ENCODE data around the gene SPRYD7. TPM values are rescaled to one million over a fixed set of nuclear protein-coding genes. Genes with fewer than 3 reads are reported as not detected.

Gene SPRYD7
- total and polyA plus RNA-seq, 2 donors (not counting 1 experiment from before 2014, with no cell fraction given) = 1.9 to 4.5 TPM

- Histone ChIP-seq H3K27ac (ENCODE audit: low read length in 2 of 2) (no peak overlapping the region), H3K4me1 (ENCODE audit: control insufficient read depth in 2 of 2, insufficient read depth in 2 of 2, low read length in 2 of 2) (no peaks in the 10 kb centered on the region), H3K4me3 (ENCODE audit: control extremely low read depth in 1 of 5, extremely low read depth in 1 of 5, insufficient read depth in 1 of 5, low read depth in 2 of 5, low read length in 4 of 5) (no peak overlapping the region), H4K20me1 (ENCODE audit: control insufficient read depth, insufficient read depth, low read length, poor library complexity, severe bottlenecking) (no peaks in the 10 kb centered on the region), H3K27me3 (replicated peaks in 1 of 4; ENCODE audit: control extremely low read depth in 1 of 4, control insufficient read depth in 3 of 4, insufficient read depth in 4 of 4, low read length in 3 of 4) (no peaks in the 10 kb centered on the region), H2AFZ (ENCODE audit: insufficient read depth, low read depth, low read length, poor library complexity, severe bottlenecking) (no peak overlapping the region), H3K9me3 (ENCODE audit: control extremely low read depth in 1 of 3, control insufficient read depth in 2 of 3, insufficient read depth in 1 of 3, low read length in 2 of 3) (no peaks in the 10 kb centered on the region), H3K36me3 (replicated peaks in 1 of 2; ENCODE audit: control extremely low read depth in 1 of 2, control insufficient read depth in 1 of 2, extremely low read depth in 1 of 2, insufficient read depth in 2 of 2, low read length in 1 of 2) (no peaks in the 10 kb centered on the region), H3K79me2 (ENCODE audit: control insufficient read depth, insufficient read depth, low read length) (no peaks in the 10 kb centered on the region), H3K9ac (ENCODE audit: low read length) (no peak overlapping the region), H3K4me2 (replicated peaks; ENCODE audit: low read depth, low read length, poor library complexity, severe bottlenecking) (no peak overlapping the region)
- H3K9me3 Mint-ChIP-seq (ENCODE audit: insufficient read depth) = no peaks in the 10 kb centered on the region
- H3K27me3 Mint-ChIP-seq = no peaks in the 10 kb centered on the region
- H3K27ac Mint-ChIP-seq = no peak overlapping the region
- WGBS (ENCODE audit: insufficient coverage) = 85% methylated on average over 4 of the region's 5 CpGs
- no peaks in the 10 kb centered on the region for H3K4me1 Mint-ChIP-seq
- TF ChIP-seq CTCF (IDR thresholded peaks at IDR 0.05) (no peak), EZH2 (IDR thresholded peaks at IDR 0.05; ENCODE audit: borderline replicate concordance, insufficient read depth, low read depth, low read length, poor library complexity, severe bottlenecking) (no peak)
- no peak overlapping the region for H3K4me3 Mint-ChIP-seq
- POLR2A ChIA-PET = no interaction called here
- ATAC-seq (ENCODE audit: low read depth) (no peak), DNase-seq (no peak)
- intact Hi-C loops (cut with micrococcal nuclease) = no loop called here
- CTCF ChIA-PET = interaction anchor here (0.7 to 1.5 kb wide), 5 partner anchors 28 to 1161 kb away, joined by 3 to 5 read pairs (median 3); partner anchors contain the start of gene SPRYD7
These were observed 27.5 kb downstream of the SPRYD7 start for GRCh38 chr13:49908637-49909036.

DNA sequence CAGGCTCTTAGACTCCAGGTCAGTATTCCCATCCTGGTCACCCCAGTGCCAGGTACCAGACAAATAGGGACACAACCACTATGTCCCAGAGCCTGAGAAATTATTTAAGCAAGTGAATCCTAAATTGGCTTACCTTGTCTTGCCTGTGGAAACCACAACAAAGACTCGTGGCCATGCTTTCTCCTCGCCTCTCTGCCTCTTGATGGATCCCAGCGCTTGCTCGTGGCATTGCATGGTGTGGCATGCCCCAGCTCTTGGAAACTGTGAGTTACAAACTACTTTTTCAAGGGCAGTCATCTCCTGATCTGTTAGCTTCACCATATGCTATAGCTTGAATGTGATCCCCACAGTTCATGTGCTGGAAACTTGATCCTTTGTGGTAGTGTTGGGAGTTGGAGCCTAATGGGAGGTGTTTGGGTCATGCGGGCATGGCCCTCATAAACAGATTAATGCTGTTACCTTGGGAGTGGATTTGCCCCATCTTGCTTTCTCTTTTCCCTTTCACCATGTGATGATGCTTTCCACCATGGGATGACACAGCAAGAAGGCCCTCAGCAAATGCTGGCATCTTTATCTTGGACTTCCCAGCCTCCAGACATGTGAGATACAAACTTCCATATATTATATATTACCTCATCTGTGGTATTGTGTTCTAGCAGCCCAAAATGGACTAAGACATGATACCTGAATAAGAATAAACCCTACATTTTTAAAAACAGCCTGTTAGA, 31.2 kb downstream of the SPRYD7 start:
- no peaks in the 10 kb centered on the region for H3K9me3 ChIP-seq (ENCODE audit: control extremely low read depth in 1 of 3, control insufficient read depth in 2 of 3, insufficient read depth in 1 of 3, low read length in 2 of 3)
- no peaks in the 10 kb centered on the region for H3K27me3 ChIP-seq (replicated peaks in 1 of 4; ENCODE audit: control extremely low read depth in 1 of 4, control insufficient read depth in 3 of 4, insufficient read depth in 4 of 4, low read length in 3 of 4)
- no peak overlapping the region for H3K27ac Mint-ChIP-seq
- ChIA-PET CTCF (no interaction called here), POLR2A (no interaction called here)
- no peak overlapping the region for H2AFZ ChIP-seq (ENCODE audit: insufficient read depth, low read depth, low read length, poor library complexity, severe bottlenecking)
- TF ChIP-seq CTCF (IDR thresholded peaks at IDR 0.05) (no peak), EZH2 (IDR thresholded peaks at IDR 0.05; ENCODE audit: borderline replicate concordance, insufficient read depth, low read depth, low read length, poor library complexity, severe bottlenecking) (no peak)
- WGBS (ENCODE audit: insufficient coverage) = 88% methylated on average over 2 of the region's 5 CpGs
- H3K9ac ChIP-seq (ENCODE audit: low read length) = no peak overlapping the region
- no peaks in the 10 kb centered on the region for H3K9me3 Mint-ChIP-seq (ENCODE audit: insufficient read depth)
- intact Hi-C loops (cut with micrococcal nuclease) = no loop called here
- no peaks in the 10 kb centered on the region for H3K27me3 Mint-ChIP-seq
- H3K4me2 ChIP-seq (replicated peaks; ENCODE audit: low read depth, low read length, poor library complexity, severe bottlenecking) = no peak overlapping the region
- no peak overlapping the region for H3K4me3 ChIP-seq (ENCODE audit: control extremely low read depth in 1 of 5, extremely low read depth in 1 of 5, insufficient read depth in 1 of 5, low read depth in 2 of 5, low read length in 4 of 5)
- no peaks in the 10 kb centered on the region for H3K4me1 ChIP-seq (ENCODE audit: control insufficient read depth in 2 of 2, insufficient read depth in 2 of 2, low read length in 2 of 2)
- DNase-seq = no peak
- H4K20me1 ChIP-seq (ENCODE audit: control insufficient read depth, insufficient read depth, low read length, poor library complexity, severe bottlenecking) = no peaks in the 10 kb centered on the region
- H3K4me3 Mint-ChIP-seq = no peak overlapping the region
- H3K36me3 ChIP-seq (replicated peaks in 1 of 2; ENCODE audit: control extremely low read depth in 1 of 2, control insufficient read depth in 1 of 2, extremely low read depth in 1 of 2, insufficient read depth in 2 of 2, low read length in 1 of 2) = no peaks in the 10 kb centered on the region
- H3K79me2 ChIP-seq (ENCODE audit: control insufficient read depth, insufficient read depth, low read length) = no peaks in the 10 kb centered on the region
- H3K27ac ChIP-seq (ENCODE audit: low read length in 2 of 2) = no peak overlapping the region
- no peak for ATAC-seq (ENCODE audit: low read depth)
- H3K4me1 Mint-ChIP-seq = no peaks in the 10 kb centered on the region

Measured in B cell (primary cell).